ENCODE data around the gene HTN1. TPM values are rescaled to one million over a fixed set of nuclear protein-coding genes. Genes with fewer than 3 reads are reported as not detected.

The HTN1 gene
- total RNA-seq, 1 experiment from 2014 or later = not detected

DNA sequence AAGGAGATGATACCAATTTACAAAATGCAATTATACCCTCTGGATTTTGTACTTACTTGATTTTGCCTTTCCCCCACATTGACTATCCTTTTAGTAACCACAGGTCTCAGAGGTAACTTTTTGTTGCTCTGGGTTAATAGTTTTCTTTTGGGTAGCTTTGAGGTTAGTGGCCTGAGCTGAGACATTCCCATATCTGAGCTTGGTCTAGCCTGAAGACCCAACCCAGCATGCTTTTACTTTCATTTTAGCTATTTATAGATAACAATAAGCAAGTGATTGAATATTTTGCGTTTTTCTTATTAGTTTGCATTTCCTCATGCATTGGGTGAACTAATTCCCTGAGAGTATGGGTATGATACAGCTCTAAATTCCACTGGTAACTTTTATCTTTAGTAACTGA is 11.8 kb downstream of the HTN1 start:
- no peaks in the 10 kb centered on the region for H3K79me2 ChIP-seq (ENCODE audit: low read depth)
- no TSS peak for BruUV-seq (replicated peaks)
- H3F3A ChIP-seq (ENCODE audit: insufficient read depth, low read depth) = no peaks in the 10 kb centered on the region
- intact Hi-C loops (cut with micrococcal nuclease; ENCODE audit: unreplicated experiment) = no loop called here
- H3K27me3 ChIP-seq (ENCODE audit: insufficient read depth, low read depth) = no peaks in the 10 kb centered on the region
- H3K36me3 ChIP-seq (ENCODE audit: low read depth) = no peaks in the 10 kb centered on the region
- no peak for DNase-seq
- no peak overlapping the region for H3K27ac ChIP-seq
- no peaks in the 10 kb centered on the region for H4K20me1 ChIP-seq (ENCODE audit: insufficient read depth)
- ChIA-PET CTCF (no interaction called here), POLR2A (ENCODE audit: unreplicated experiment) (no interaction called here)
- H3K4me1 ChIP-seq (replicated peaks; ENCODE audit: insufficient read depth) = no peaks in the 10 kb centered on the region
- H3K9me2 ChIP-seq (ENCODE audit: insufficient read depth) = no peaks in the 10 kb centered on the region
- H3K4me3 ChIP-seq = no peak overlapping the region
- no peak overlapping the region for H2AFZ ChIP-seq
- no peak overlapping the region for H3K4me2 ChIP-seq
- no peak for TF ChIP-seq EZH2 (IDR thresholded peaks at IDR 0.05; ENCODE audit: low read depth)
- TF ChIP-seq, protein P1, sequence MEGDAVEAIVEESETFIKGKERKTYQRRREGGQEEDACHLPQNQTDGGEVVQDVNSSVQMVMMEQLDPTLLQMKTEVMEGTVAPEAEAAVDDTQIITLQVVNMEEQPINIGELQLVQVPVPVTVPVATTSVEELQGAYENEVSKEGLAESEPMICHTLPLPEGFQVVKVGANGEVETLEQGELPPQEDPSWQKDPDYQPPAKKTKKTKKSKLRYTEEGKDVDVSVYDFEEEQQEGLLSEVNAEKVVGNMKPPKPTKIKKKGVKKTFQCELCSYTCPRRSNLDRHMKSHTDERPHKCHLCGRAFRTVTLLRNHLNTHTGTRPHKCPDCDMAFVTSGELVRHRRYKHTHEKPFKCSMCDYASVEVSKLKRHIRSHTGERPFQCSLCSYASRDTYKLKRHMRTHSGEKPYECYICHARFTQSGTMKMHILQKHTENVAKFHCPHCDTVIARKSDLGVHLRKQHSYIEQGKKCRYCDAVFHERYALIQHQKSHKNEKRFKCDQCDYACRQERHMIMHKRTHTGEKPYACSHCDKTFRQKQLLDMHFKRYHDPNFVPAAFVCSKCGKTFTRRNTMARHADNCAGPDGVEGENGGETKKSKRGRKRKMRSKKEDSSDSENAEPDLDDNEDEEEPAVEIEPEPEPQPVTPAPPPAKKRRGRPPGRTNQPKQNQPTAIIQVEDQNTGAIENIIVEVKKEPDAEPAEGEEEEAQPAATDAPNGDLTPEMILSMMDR (conservative IDR thresholded peaks at IDR 0.05) = no peak
- H3K9me3 ChIP-seq (ENCODE audit: insufficient read depth, low read depth) = no peaks in the 10 kb centered on the region

DNA sequence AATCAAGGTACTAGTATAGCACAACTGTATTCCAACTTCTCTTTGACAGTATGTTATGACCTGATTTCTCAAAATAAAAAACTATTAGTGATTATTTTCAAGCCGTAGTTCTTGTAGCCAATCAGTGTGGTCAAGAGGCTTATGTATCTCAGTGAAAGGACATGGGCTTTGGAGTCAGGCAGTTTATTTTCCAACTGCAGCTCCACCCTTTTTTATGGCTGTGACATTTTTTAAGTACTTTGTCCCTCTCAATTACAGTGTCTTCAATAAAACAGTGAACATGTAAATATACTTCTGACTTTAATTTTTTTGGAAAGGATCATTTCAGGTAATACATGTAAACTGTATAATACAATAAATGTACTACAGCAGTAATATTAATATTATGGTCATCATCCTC is 30.0 kb downstream of the HTN1 start:
- intact Hi-C loops (cut with micrococcal nuclease; ENCODE audit: unreplicated experiment) = no loop called here
- H3K4me2 ChIP-seq = no peak overlapping the region
- H3K27ac ChIP-seq = no peak overlapping the region
- POLR2A ChIA-PET (ENCODE audit: unreplicated experiment) = no interaction called here
- no peak overlapping the region for H2AFZ ChIP-seq
- H3K36me3 ChIP-seq (ENCODE audit: low read depth) = no peaks in the 10 kb centered on the region
- no peaks in the 10 kb centered on the region for H3K9me3 ChIP-seq (ENCODE audit: insufficient read depth, low read depth)
- H3K27me3 ChIP-seq (ENCODE audit: insufficient read depth, low read depth) = no peaks in the 10 kb centered on the region
- H3K4me1 ChIP-seq (replicated peaks; ENCODE audit: insufficient read depth) = no peaks in the 10 kb centered on the region
- H3K79me2 ChIP-seq (ENCODE audit: low read depth) = no peaks in the 10 kb centered on the region
- CTCF ChIA-PET = no interaction called here
- BruUV-seq (replicated peaks) = no TSS peak
- no peak for DNase-seq
- no peak overlapping the region for H3K4me3 ChIP-seq
- H4K20me1 ChIP-seq (ENCODE audit: insufficient read depth) = no peaks in the 10 kb centered on the region
- no peaks in the 10 kb centered on the region for H3F3A ChIP-seq (ENCODE audit: insufficient read depth, low read depth)
- TF ChIP-seq, protein P1 (conservative IDR thresholded peaks at IDR 0.05) = no peak
- TF ChIP-seq EZH2 (IDR thresholded peaks at IDR 0.05; ENCODE audit: low read depth) = no peak
- no peaks in the 10 kb centered on the region for H3K9me2 ChIP-seq (ENCODE audit: insufficient read depth)

DNA sequence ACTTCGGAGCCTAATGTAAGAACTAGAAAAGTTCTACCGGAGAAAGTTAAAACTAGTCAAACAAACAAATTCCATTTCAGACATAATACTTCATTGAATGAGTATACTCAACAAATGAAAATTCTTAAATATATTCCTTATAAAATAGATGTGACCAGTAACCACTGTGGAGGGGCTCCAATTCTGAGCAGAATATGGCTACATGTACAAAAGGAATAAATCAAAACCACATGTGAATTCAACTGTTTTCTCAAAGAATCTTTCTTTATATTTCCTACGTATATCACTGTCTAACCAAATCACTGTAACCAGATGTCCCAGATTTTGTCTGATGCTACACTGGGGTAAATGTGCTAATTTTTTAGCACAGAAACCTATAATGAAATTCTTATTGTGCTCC is 49.0 kb downstream of the HTN1 start:
- ChIA-PET POLR2A (ENCODE audit: unreplicated experiment) (no interaction called here), CTCF (no interaction called here)
- Histone ChIP-seq H3K4me1 (replicated peaks; ENCODE audit: insufficient read depth) (no peaks in the 10 kb centered on the region), H3K9me2 (ENCODE audit: insufficient read depth) (no peaks in the 10 kb centered on the region), H3F3A (ENCODE audit: insufficient read depth, low read depth) (no peaks in the 10 kb centered on the region), H3K36me3 (ENCODE audit: low read depth) (no peaks in the 10 kb centered on the region), H3K9me3 (ENCODE audit: insufficient read depth, low read depth) (no peaks in the 10 kb centered on the region), H3K79me2 (ENCODE audit: low read depth) (no peaks in the 10 kb centered on the region), H3K4me3 (no peak overlapping the region), H3K27ac (no peak overlapping the region), H3K4me2 (no peak overlapping the region), H2AFZ (no peak overlapping the region), H3K27me3 (ENCODE audit: insufficient read depth, low read depth) (no peaks in the 10 kb centered on the region), H4K20me1 (ENCODE audit: insufficient read depth) (no peaks in the 10 kb centered on the region)
- TF ChIP-seq, protein P1 (conservative IDR thresholded peaks at IDR 0.05) = no peak
- no peak for TF ChIP-seq EZH2 (IDR thresholded peaks at IDR 0.05; ENCODE audit: low read depth)
- no TSS peak for BruUV-seq (replicated peaks)
- intact Hi-C loops (cut with micrococcal nuclease; ENCODE audit: unreplicated experiment) = no loop called here
- DNase-seq = no peak

Other genes with a start within 250 kb of the HTN1 start
- gene SULT1E1, start 190.3 kb upstream of the HTN1 start, total RNA-seq (2021) = not detected in 2 replicates
- not detected in 2 replicates for gene CSN1S1, start 119.4 kb upstream of the HTN1 start, total RNA-seq (2021)
- not detected in 2 replicates for gene CSN2, start 84.7 kb upstream of the HTN1 start, total RNA-seq (2021)
- gene STATH, start 54.5 kb upstream of the HTN1 start, total RNA-seq (2021) = not detected in 2 replicates
- gene HTN3, start 22.0 kb upstream of the HTN1 start, total RNA-seq (2021) = not detected in 2 replicates
- gene PRR27, start 103.8 kb downstream of the HTN1 start, total RNA-seq (2021) = not detected in 2 replicates
- 0.70 TPM in 1 of 2 replicates, not detected in the other for gene ODAM, start 145.3 kb downstream of the HTN1 start, total RNA-seq (2021)
- gene FDCSP, start 175.7 kb downstream of the HTN1 start, total RNA-seq (2021) = not detected in 2 replicates
- gene CSN3, start 192.2 kb downstream of the HTN1 start, total RNA-seq (2021) = not detected in 2 replicates

Data from PC-9 (cell line).